ENCODE measurements around the gene ABCA4.

ABCA4 gene

DNA sequence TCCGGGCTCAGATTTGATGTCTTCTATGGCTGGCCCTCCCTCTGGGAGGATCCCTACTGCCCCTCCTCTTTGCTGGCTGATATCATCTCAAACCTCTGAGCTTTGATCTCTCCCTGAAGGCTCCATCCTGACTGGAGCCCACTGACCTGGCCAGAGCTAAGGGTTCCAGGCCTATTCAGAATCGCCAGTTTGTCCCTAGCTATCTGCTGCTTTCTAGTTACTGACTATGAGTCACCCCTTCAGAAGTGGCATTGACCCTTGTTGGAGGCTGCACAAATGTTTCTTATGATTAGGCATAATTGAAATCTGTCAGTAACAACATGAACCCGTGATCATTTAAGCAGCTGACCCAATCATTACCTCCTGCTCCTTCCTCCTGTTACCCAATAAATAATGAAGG is 87.1 kb downstream of the ABCA4 start:
- Mint-ChIP-seq H3K27me3 (peaks cover 35% of the 10 kb centered on the region), H3K36me3 (ENCODE audit: insufficient read depth) (no peaks in the 10 kb centered on the region), H3K4me1 (peaks cover 6% of the 10 kb centered on the region), H3K4me3 (no peak overlapping the region), H3K27ac (ENCODE audit: low read depth) (no peak overlapping the region), H3K9me3 (no peaks in the 10 kb centered on the region)
- DNase-seq (ENCODE audit: low spot score in 2 of 2) (no peak), ATAC-seq (replicated peaks; ENCODE audit: extremely low read depth, poor library complexity, severe bottlenecking) (no peak)

DNA sequence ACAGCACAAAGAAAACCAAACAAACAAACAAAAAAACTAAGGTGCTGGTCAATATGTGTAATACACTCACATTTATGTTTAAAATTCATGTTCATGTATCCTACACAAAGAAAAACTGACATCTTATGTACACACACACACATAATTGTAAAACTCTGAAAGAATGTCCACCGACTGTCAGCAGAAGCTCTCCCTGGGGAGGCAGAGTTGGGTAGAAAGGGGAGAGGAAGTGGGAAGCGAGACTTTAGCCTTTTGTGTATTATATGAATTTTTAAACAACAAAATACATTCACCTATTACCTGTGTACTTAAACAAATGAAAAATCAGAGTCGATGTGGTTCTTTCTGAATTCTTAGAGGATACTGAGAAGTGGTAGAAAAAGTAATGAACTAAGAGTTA is 88.3 kb downstream of the ABCA4 start:
- no peak for DNase-seq (ENCODE audit: low spot score in 2 of 2)
- Mint-ChIP-seq H3K4me1 (peaks cover 6% of the 10 kb centered on the region), H3K27ac (ENCODE audit: low read depth) (no peak overlapping the region), H3K9me3 (no peaks in the 10 kb centered on the region), H3K27me3 (peaks cover 25% of the 10 kb centered on the region), H3K36me3 (ENCODE audit: insufficient read depth) (no peaks in the 10 kb centered on the region), H3K4me3 (no peak overlapping the region)
- no peak for ATAC-seq (replicated peaks; ENCODE audit: extremely low read depth, poor library complexity, severe bottlenecking)

DNA sequence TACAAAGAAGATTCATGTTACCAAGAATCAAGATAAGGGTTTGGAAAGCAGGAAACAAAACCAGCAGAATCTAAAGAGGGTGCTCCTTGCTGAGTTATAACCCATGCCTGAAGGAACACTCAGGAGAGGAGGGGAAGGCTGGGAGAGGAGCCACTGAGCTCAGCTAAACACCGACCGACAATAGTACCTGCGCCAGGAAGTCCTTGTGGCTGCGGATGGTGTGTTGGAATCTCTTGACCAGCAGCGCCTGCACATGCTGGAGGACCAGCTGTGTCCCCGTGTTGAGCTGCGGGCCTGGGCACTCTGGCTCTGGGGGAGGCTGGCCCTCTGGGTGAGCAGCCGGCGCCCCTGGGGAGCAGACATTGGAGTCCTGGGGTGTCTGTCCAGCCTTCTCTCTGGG is 89.4 kb downstream of the ABCA4 start:
- Mint-ChIP-seq H3K27me3 (peaks cover 15% of the 10 kb centered on the region), H3K27ac (ENCODE audit: low read depth) (no peak overlapping the region), H3K9me3 (no peaks in the 10 kb centered on the region), H3K36me3 (ENCODE audit: insufficient read depth) (no peaks in the 10 kb centered on the region), H3K4me3 (no peak overlapping the region), H3K4me1 (peaks cover 6% of the 10 kb centered on the region)
- no peak for ATAC-seq (replicated peaks; ENCODE audit: extremely low read depth, poor library complexity, severe bottlenecking)
- no peak for DNase-seq (ENCODE audit: low spot score in 2 of 2)

DNA sequence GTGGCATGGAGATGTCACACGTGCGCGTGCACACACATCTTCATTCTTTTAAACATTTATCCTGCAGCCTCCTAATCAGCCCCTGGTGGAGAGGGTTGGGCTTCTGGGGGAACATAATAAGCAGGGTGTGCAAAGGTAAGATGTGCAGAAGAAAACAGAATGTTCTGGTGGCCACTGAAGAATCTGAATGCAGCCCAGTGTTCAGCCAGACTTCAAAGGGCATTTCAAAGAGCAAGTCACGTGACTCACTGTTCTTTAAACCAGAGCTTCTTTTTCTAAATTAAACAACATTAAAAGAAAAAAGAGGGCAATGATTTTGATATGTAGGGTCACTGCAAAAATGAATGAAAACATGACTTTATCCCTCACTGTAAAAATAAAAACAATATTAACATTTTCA is 89.8 kb downstream of the ABCA4 start:
- no peak for DNase-seq (ENCODE audit: low spot score in 2 of 2)
- ATAC-seq (replicated peaks; ENCODE audit: extremely low read depth, poor library complexity, severe bottlenecking), result no peak
- no peaks in the 10 kb centered on the region for H3K9me3 Mint-ChIP-seq
- peaks cover 12% of the 10 kb centered on the region for H3K27me3 Mint-ChIP-seq
- peaks cover 6% of the 10 kb centered on the region for H3K4me1 Mint-ChIP-seq
- H3K4me3 Mint-ChIP-seq, result no peak overlapping the region
- H3K27ac Mint-ChIP-seq (ENCODE audit: low read depth), result no peak overlapping the region
- H3K36me3 Mint-ChIP-seq (ENCODE audit: insufficient read depth), result no peaks in the 10 kb centered on the region

DNA sequence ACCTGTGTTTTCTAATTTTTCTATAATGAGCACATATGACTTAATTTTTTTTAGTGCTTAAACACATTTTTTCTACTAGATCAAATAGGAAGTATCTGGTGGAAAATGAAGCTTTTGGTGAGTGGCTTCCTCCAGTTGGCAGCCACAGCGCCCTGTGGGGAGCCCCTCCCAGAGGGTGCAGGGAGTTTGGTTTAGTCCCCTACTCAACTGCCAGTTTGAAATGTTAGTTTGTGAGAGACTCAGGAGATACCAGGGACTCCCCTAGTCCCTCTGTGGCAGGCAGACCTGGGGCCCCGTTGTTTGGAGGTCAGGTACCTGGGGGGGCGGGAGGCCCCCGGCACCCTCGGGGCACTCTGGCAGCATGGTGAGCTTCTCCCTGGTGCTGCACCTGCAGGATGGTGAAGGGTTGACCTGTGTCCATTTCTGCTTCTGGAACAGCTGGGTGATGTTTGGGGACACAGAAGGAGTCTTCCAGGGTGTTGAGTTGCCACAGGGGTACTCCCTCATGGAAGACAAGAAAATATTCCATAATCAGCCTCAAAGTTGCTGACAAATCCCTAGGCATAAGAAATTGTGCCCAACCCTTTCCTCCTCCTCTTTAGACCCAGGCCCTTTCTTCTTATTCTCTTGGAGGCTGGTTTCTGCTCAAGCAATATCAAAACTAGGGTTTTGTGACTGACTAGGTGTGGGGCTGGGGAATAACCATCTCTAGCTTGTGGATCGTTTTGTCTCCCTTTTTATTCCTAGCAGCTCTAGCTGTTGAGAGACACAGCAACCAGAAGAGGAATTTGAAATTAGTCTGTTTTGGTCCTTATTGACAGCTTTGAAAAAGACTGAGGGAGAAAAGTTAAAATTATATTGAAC is 91.6 kb downstream of the ABCA4 start:
- DNase-seq (ENCODE audit: low spot score in 2 of 2), result no peak
- Mint-ChIP-seq H3K4me3 (no peak overlapping the region), H3K9me3 (no peaks in the 10 kb centered on the region), H3K27ac (ENCODE audit: low read depth) (no peak overlapping the region), H3K27me3 (peaks cover 12% of the 10 kb centered on the region), H3K4me1 (no peaks in the 10 kb centered on the region), H3K36me3 (ENCODE audit: insufficient read depth) (no peaks in the 10 kb centered on the region)
- ATAC-seq (replicated peaks; ENCODE audit: extremely low read depth, poor library complexity, severe bottlenecking), result no peak

DNA sequence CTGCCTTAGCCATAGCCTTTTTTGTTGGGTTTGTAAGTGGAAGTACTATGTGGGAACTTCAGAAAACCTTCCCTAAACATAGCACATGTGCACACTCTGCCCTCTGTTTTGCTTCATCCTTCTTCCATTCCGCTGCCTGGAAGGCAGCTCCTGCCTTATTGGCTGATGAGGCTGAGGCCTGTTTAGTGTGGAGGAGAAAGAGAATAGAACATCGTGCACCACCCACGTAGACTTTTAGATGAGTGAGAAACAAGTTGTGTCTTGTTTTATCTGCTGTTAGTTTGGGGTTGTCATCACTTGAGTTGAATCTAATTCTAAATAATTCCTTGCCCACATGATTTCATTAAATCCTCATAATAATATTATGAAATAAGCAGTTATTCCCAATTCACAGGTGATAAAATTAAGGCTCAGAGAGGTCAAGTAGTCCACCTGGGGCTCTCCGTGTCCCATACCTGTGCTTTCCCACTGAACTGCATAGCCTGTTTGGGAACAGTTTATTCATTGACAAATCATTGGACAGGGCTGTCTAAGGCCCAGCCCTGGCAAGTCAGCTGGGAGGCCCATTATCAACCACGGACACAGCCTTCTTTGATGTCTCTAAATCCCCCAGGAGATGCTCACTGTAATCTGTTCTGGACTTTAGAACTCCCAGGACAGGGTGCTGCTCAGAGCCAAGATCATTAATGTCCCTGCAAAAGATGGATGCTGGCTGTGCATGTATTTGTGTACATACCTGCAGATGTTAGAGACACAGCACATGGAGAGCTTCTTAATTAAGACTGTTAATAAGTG is 93.0 kb downstream of the ABCA4 start:
- DNase-seq (ENCODE audit: low spot score in 2 of 2), result no peak
- no peaks in the 10 kb centered on the region for H3K36me3 Mint-ChIP-seq (ENCODE audit: insufficient read depth)
- H3K27ac Mint-ChIP-seq (ENCODE audit: low read depth), result no peak overlapping the region
- ATAC-seq (replicated peaks; ENCODE audit: extremely low read depth, poor library complexity, severe bottlenecking), result no peak
- H3K9me3 Mint-ChIP-seq, result no peaks in the 10 kb centered on the region
- peaks cover 12% of the 10 kb centered on the region for H3K27me3 Mint-ChIP-seq
- no peaks in the 10 kb centered on the region for H3K4me1 Mint-ChIP-seq
- H3K4me3 Mint-ChIP-seq, result no peak overlapping the region

DNA sequence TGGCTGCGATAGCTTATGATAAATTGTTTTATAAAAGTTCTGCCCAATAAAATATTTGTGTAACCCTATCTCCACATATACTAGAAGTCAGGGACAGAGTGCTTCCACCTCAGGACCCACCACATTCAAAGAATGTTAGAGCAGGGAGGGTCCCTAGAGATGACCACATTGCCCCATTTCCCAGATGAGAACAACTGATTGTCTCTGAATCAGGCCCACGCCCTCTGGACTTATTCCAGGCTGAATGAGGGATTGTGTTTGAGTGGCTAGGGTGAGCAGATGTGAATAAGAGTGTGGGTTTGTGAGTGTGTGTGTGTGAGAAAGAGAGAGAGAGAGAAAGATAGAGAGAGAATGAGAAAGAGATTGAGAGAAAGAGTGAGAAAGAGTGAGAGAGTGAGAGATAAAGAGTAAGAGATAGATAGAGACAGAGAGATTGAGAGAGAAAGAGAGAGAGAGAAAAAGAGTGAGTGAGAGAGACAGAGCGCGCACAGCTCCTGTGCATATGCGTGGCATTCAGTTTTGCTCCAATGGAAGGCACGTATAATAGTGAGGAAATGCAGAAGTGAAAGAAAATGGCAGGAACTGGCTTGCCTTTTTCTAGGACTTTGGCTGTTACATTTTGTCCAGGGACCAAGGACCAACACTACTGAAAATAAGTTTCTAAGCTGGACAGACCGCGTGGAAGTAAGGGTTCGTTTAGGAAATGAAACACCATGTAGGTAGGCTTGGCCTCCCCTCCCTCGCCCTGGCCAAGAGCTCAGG is 94.1 kb downstream of the ABCA4 start:
- ATAC-seq (replicated peaks; ENCODE audit: extremely low read depth, poor library complexity, severe bottlenecking), result no peak
- Mint-ChIP-seq H3K4me1 (peaks cover 8% of the 10 kb centered on the region), H3K9me3 (no peaks in the 10 kb centered on the region), H3K27ac (ENCODE audit: low read depth) (no peak overlapping the region), H3K27me3 (peaks cover 12% of the 10 kb centered on the region), H3K4me3 (no peak overlapping the region), H3K36me3 (ENCODE audit: insufficient read depth) (no peaks in the 10 kb centered on the region)
- DNase-seq (ENCODE audit: low spot score in 2 of 2), result no peak

DNA sequence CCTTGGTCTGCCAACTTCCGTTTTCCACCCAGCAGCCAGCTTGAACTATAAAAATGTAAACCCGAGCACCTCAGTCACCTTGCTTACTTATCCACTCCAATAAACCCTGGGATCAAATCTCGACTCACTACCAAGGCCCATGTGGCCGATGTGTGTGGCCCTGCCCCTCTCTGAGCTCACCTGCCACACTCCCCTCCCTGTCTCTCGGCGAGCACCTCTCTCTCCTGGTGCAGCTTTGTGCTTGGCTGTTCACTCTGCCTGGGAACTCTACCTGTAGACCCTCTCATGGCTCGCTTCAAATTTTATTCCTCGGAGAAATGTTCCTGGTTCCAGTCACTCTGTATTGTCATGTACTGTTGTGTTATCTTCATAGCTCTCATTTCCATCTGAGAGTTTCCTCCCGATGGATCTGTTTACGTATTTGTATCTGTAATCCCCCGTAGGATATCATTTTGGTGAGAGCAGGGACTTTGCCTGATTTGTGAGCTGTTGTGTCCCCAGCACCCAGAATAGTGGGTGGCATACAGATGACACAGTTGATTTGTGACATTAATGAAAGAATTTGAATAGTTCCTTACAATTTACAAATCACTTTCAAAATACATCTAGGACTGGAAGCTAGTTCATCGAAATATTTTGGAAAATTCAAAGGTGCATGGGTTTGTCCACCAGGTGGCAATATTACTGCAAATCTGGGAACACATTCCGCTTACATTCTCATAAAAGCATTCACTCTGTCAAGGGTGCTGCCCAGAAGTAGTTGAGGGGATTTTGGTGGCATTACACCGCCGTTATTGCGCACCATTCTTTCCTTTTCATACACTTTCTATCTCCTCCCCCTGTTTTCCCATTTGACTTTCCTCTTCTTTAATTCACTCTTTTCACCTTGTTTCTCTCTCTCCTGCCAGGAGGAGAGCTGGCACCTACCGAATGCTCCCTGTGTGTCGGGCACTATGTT is 95.3 kb downstream of the ABCA4 start:
- DNase-seq (ENCODE audit: low spot score in 2 of 2), result no peak
- no peak for ATAC-seq (replicated peaks; ENCODE audit: extremely low read depth, poor library complexity, severe bottlenecking)
- H3K4me1 Mint-ChIP-seq, result peaks cover 17% of the 10 kb centered on the region
- no peak overlapping the region for H3K4me3 Mint-ChIP-seq
- peaks cover 12% of the 10 kb centered on the region for H3K27me3 Mint-ChIP-seq
- H3K27ac Mint-ChIP-seq (ENCODE audit: low read depth), result no peak overlapping the region
- peaks cover 2% of the 10 kb centered on the region for H3K36me3 Mint-ChIP-seq (ENCODE audit: insufficient read depth)
- no peaks in the 10 kb centered on the region for H3K9me3 Mint-ChIP-seq

DNA sequence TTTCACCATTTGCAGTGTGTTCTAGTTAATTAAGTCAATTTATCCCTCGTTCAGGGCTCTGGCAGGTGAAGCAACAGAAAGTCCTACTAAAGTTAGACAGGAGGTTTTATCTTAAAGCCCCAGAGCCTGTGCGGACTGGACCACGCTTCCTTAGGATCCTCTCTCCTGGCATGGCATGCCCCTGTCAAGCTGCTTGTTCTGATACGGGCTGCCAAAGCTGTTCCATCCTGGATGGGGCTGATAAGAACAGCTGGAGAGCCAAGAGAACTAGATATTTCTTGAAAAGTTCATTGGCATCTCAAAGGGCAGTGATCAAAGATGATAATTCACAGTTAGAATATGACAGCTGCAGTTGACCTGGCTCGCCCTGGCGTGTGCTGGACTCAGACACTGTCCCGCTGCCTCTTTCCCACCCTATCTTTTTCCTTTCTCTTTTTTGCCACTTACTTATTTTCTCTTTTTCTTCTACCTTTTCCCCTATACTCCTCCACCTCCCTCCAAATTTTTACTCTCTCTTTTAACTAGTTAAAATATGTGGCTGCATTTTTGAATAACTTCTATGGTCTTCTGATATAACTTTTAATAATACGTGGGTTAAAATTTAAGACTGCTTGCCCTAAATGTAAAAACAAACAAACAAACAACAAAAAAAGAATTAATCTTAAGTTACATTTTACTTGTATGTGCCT is 96.7 kb downstream of the ABCA4 start:
- no peak for ATAC-seq (replicated peaks; ENCODE audit: extremely low read depth, poor library complexity, severe bottlenecking)
- H3K27ac Mint-ChIP-seq (ENCODE audit: low read depth), result no peak overlapping the region

DNA sequence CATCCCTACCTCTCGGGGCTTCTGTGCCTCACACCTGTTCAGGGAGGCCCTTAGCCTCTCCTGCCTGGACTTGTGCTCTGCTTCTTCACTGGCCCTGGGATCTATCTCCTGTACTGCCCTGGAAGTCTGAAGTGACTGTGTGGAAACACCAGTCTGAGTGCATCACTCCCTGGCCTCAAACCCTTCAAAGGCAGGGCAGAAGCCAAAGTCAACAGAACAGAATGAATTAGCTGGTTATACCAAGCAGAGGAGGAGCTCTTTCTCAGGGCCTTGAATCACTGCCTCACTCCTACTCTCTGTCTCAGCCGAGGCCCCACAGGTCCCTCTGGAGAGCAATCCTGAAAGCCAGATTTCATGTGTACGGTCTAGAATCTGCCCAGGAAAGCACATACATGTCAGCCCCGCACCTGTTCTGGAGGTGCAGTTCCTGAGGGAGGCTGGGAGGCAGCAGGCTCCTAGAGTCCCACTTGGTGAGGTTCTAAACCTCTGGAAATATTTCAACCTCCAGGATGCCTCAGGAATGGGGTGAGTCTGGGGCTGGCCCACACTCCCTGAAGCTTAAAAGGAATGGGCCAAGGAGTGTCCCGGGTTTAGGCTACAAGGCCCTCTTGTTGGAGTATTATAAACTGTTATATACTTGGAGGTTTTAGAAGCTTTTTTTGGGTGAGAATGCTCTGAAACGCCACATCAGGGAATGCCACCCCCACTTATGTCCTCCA is 98.3 kb downstream of the ABCA4 start:
- DNase-seq (ENCODE audit: low spot score in 2 of 2) (no peak), ATAC-seq (replicated peaks; ENCODE audit: extremely low read depth, poor library complexity, severe bottlenecking) (no peak)
- Mint-ChIP-seq H3K36me3 (ENCODE audit: insufficient read depth) (peaks cover 3% of the 10 kb centered on the region), H3K4me1 (peaks cover 20% of the 10 kb centered on the region), H3K27ac (ENCODE audit: low read depth) (peak overlapping the region; percentile 70), H3K4me3 (no peak overlapping the region), H3K9me3 (no peaks in the 10 kb centered on the region), H3K27me3 (peaks cover 12% of the 10 kb centered on the region)

More for the DNA sequence above, 96.7 kb downstream of the ABCA4 start:
- Mint-ChIP-seq H3K4me3 (no peak overlapping the region), H3K27me3 (peaks cover 12% of the 10 kb centered on the region), H3K9me3 (no peaks in the 10 kb centered on the region), H3K4me1 (peaks cover 19% of the 10 kb centered on the region), H3K36me3 (ENCODE audit: insufficient read depth) (peaks cover 3% of the 10 kb centered on the region)
- DNase-seq (ENCODE audit: low spot score in 2 of 2), result no peak
